ENCODE results near the gene KCNF1.

KCNF1 gene

DNA sequence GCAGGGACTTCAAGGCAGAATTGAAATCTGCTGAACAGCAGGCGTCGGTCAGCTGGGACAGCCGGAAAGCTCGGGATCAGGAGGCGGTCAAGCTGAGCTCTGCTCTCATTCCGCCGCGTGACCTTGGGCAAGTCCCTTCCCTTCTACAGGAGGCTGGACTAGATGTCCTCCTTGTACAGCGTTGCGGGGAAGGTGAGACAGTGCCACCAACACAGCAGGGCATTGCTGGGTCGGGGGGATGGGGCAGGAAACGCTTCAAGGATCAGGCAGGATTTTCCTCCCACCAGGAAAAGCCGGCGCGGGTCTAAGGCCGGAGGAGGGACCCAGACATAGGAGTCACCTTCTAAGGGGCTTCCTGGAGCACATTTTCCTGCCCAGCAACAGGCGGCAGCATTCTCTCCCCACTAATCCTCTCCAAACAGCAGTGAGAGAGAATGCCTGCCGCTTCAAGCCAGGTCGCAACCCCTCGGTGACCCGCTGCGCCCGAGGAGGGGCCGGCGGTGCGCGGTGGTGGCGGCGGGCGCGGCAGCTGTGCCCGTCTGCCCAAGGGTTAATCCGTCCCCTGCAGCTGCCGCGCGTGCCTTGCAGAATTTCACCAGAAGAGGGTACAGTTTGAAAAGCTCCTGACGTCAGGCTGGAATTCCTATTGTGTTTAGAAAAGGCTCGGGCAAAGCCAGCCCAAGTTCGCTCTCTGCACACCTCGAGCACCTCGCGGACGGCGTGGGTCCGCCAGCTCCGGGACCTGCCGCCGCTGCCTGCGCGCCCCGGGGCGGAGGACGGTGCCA lies at the start of gene KCNF1:
Gene KCNF1 (plus strand): TSS at position 644 of the 785 bp plus-strand sequence. CDS start 493 bp downstream, outside the sequence.
- in situ Hi-C loops (cut with MboI; ENCODE audit: low sequenced_read_pairs), result no loop called here

- in situ Hi-C loops (cut with MboI; ENCODE audit: low sequenced_read_pairs), result no loop called here
Observed at GRCh38 chr2:10862330-10862729, 49.4 kb upstream of the KCNF1 start.

DNA sequence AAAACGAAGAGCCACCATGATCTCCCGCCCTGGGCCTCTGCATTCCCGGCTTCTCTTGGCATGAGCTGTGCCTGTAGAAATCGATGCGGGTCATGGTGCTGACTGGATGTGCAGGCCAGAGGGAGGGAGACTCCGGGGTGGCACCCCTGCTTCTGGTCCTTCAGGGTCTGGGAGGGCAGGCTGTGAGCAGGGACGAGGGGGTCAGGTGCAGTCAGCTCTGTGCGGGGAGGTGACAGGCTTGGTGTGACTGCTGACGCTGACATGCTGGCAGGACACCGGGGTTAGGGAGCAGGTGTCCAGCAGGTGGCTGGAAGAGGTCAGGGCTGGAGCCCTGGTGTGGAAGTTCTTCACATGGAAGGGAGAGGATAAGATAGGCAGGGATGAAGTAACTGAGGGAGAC lies 48.7 kb upstream of the KCNF1 start:
- in situ Hi-C loops (cut with MboI; ENCODE audit: low sequenced_read_pairs), result no loop called here

GRCh38 chr2:10863837-10864236 lies 47.9 kb upstream of the KCNF1 start:
- in situ Hi-C loops (cut with MboI; ENCODE audit: low sequenced_read_pairs), result no loop called here

DNA sequence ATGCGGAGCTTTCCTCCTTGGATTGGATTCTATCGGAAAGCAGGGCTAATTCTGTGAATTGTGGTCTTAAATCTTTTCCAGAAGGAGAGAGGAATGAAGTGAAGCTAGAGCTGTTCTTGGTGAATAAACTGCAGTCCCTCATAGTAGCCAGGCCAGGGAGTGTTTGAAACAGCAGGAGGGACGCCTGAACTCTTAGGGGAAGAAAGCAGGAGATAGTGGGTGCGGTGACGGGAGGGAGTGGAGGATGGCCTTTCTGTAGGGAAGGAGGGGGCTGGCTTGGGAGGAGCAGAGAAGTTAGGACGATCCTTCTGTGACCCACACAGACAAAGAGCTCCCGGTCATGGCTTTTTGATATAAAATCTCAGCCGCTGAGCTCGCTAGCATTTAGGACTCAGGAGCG lies 47.5 kb upstream of the KCNF1 start:
- in situ Hi-C loops (cut with MboI; ENCODE audit: low sequenced_read_pairs), result no loop called here

DNA sequence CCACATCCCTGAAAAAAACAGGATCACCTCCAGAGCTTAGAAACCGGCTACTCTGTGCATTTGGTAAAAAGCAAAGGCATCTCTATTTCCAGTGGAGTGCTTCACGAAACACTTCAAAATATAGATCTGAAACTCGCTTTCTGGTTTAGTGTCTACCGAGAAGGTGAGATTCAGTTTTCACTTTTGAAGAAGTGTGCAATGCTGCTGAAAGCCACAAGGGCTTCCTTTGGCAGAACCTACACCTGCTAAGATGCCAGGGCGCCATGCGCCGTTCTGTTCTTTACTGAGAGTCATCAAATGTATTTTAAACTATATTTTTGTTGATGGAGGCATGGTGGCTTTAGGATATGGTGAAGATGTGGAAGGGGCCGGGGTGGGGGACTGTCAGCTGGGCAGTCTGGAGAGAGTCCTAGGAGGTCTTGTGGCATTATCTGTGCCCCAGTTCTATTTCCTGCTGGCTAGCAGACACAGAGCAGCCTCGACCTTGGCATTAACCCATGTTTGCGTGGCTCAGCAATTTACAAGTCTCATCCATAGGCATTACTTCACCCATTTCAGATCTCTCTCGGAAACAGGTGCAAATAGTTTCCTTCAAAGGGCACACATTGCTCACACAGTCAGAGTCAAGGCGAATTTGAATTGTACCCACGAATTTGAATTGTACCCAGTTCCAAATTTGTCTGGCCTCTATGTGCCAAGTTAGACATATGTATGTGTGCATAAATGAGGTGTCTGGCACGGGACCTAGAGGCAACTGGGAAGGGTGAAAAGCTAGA lies 46.7 kb upstream of the KCNF1 start:
- in situ Hi-C loops (cut with MboI; ENCODE audit: low sequenced_read_pairs), result no loop called here

DNA sequence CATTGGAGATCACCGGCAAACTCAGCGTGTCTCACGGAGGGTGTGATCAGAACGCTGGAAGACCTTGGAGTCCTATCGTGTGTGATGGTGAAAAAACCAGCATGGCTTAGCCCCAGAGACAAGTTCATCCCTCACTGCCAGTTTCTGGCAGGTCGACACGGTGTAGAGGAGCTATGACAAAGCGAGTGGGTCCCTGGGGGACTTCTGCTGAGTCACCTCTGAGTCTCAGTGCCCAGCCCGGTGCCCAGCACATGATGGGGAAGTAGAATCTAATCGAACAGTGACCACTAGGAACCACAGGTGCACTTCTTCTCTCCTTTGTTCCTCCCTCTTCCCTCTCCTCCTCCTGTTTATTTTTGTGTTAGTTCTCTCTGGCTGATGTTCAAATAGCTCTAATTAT lies 45.9 kb upstream of the KCNF1 start:
- in situ Hi-C loops (cut with MboI; ENCODE audit: low sequenced_read_pairs), result no loop called here

DNA sequence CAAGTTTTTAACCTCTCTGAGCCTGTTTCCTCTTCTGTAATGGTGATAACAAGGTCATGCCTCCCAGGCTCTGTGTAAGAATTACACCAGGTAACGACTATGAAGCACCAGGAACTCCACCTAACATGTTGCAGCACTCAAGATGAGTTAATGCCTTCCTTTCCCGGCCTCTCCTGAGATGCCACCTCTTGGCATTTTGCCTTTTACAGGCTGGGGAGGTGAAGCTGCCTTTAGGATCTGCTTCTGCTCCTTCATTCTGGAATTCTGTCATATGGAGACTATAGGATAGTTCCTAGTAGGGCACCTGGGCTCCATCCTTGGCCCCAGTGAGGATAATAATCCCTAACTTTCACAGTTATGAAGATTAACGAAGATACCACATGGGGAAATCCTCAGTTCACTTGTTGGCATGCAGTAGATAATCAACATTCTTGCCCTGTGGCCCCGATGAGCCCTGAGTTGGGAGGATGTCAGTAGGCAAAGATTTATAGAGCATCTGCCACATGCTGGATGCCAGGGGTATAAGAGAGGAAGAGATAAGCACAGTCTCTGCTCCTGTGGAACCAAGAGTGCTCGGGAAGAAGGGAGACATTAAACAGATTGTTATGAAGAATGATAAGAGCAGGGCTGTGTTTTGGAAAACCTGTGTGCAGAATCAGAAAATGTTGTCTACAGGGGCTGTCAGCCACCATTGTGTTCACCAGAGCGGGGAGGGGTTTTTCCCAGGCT lies 43.9 kb upstream of the KCNF1 start:
- in situ Hi-C loops (cut with MboI; ENCODE audit: low sequenced_read_pairs), result no loop called here

- in situ Hi-C loops (cut with MboI; ENCODE audit: low sequenced_read_pairs), result no loop called here
Observed at GRCh38 chr2:10868465-10869314, 43.0 kb upstream of the KCNF1 start.

DNA sequence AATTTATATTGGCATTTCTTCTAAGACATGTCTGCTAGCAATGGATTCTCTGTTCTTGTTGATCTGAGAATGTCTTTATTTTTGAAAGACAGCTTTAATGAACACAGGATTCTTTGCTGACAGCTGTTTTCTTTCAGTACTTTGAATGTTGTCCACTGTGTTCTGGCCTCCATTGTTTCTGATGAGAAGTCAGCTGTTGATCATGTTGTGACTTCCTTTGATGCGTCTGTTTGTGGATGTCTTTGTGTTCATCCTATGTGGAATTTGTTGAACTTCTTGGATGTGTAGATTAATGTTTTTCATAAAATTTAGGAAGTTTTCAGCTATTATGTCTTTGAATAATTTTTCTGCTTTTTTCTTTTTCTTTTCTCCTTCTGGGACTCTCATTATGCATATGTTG lies 39.8 kb upstream of the KCNF1 start:
- in situ Hi-C loops (cut with MboI; ENCODE audit: low sequenced_read_pairs), result no loop called here

GRCh38 chr2:10873171-10873570 lies 38.6 kb upstream of the KCNF1 start:
- in situ Hi-C loops (cut with MboI; ENCODE audit: low sequenced_read_pairs), result no loop called here

DNA sequence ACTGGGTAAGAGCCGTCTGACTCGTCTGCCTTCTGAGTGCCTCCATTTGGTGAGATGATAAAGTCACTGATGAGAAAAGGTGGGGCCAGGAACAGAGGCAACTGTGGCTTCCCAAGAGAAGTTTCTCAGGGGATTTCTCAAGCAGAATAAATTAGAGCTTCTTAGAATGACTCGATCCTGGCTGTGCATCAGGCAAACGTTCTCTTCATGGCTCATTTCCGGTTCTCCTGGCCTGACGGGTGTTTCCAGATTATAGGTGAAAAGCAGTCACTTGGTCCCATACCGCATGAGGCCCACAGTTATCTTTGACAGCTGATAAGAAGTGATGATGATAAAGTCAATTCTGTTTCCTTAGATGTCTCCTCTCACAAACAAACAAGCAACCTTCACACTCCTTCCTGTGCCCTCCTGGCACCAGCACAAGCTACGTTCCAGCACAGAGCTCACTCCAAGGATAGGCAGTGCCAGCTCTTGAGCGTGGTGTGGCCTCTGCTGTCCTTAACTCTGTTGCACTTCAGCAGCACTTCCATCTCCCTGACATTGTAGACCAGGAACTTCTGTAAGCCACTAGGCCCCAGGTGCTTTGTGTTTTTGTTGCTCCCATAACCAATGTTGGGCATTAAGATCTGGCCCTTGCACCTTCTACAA lies 37.8 kb upstream of the KCNF1 start:
- in situ Hi-C loops (cut with MboI; ENCODE audit: low sequenced_read_pairs), result no loop called here

- in situ Hi-C loops (cut with MboI; ENCODE audit: low sequenced_read_pairs), result no loop called here
Observed at GRCh38 chr2:10875126-10875525, 36.6 kb upstream of the KCNF1 start.

DNA sequence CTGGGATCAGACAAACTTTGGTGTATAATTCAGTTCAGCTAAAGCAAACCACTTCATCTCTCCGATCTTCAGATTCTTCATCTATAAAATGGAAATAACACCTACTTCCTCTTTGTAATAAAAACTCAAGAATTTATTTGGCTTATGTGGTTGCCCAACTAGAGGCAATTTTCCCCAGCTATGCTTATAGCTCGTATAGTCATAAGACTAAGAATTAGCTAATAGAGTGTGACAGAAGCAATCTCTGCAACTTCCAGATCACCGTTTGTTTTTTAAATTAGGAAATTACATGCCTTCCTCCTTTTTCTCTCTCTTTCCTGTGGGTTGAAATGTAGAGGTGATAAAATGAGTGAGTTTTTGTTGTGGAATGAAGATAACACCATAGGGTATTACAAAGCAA lies 35.3 kb upstream of the KCNF1 start:
- in situ Hi-C loops (cut with MboI; ENCODE audit: low sequenced_read_pairs), result no loop called here

GRCh38 chr2:10876963-10877362 lies 34.8 kb upstream of the KCNF1 start:
- in situ Hi-C loops (cut with MboI; ENCODE audit: low sequenced_read_pairs), result no loop called here

- in situ Hi-C loops (cut with MboI; ENCODE audit: low sequenced_read_pairs), result no loop called here
Observed at GRCh38 chr2:10877651-10878111, 34.1 kb upstream of the KCNF1 start.

- in situ Hi-C loops (cut with MboI; ENCODE audit: low sequenced_read_pairs), result no loop called here
Observed at GRCh38 chr2:10878268-10878915, 33.3 kb upstream of the KCNF1 start.

DNA sequence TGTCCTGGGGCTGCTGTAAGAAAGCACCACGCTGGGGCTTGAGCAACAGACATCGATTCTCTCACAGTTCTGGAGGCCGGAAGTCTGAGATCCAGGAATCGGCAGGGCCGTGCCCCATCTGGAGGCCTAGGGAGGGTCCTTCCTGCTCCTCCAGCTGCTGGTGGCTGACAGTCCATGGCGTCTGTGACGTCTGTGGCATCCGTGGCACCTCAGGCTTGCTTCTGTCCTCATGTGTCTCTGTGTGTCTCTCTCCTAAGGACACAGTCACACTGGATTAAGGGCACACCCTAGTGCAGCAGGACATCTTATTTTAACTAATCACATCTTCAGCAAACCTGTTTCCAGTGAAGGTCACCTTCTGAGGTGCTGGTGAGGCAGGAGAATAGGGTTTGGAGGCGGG lies 32.6 kb upstream of the KCNF1 start:
- in situ Hi-C loops (cut with MboI; ENCODE audit: low sequenced_read_pairs), result no loop called here
